Liver (tissue), 3 donors: ENCODE measurements around the gene NLRP6.
"Not testable (repeated sequence)": the region's sequence is repeated elsewhere in the genome, so short reads cannot be mapped to it uniquely, and the experiment has no call there.

Source experiments
- CTCF ChIP-seq: fragments of 150-350 bp; IDR thresholded peaks from 2 replicates; pipeline ENCODE4 v1.5.1; 2017; ENCODE audit warnings: improper control_type of control experiment, low read depth, low read length; ENCODE audit not compliant: missing input control
- EGR1 ChIP-seq, 2 donors: IDR thresholded peaks; 2 replicates each; pipeline ENCODE4 v1.6.1; 2016 to 2018; ENCODE audit warnings: antibody characterized with exemption in 2 of 2, low read depth in 2 of 2
- FOXA1 ChIP-seq: IDR thresholded peaks from 2 replicates; pipeline ENCODE4 v1.6.1; 2016; ENCODE audit warnings: antibody characterized with exemption
- GABPA ChIP-seq, 2 donors: IDR thresholded peaks in 1 of 2; conservative IDR thresholded peaks in 1 of 2; 2 replicates each; pipeline ENCODE4 v1.6.1; 2016; ENCODE audit warnings: antibody characterized with exemption in 2 of 2, mild to moderate bottlenecking in 1 of 2, moderate library complexity in 1 of 2
- HNF4A ChIP-seq, 2 donors: conservative IDR thresholded peaks; 2 replicates each; pipeline ENCODE4 v1.6.1; 2016; ENCODE audit warnings: antibody characterized with exemption in 2 of 2, mild to moderate bottlenecking in 2 of 2
- JUND ChIP-seq, 2 donors: IDR thresholded peaks; 2 replicates each; pipeline ENCODE4 v1.6.1; 2016; ENCODE audit warnings: antibody characterized with exemption in 2 of 2
- RAD21 ChIP-seq, 2 donors: IDR thresholded peaks; 2 replicates each; pipeline ENCODE4 v1.6.1; 2016; ENCODE audit warnings: antibody characterized with exemption in 2 of 2, mild to moderate bottlenecking in 2 of 2
- REST ChIP-seq: IDR thresholded peaks from 2 replicates; pipeline ENCODE4 v1.6.1; 2016; ENCODE audit warnings: antibody characterized with exemption, mild to moderate bottlenecking
- SP1 ChIP-seq: IDR thresholded peaks from 2 replicates; pipeline ENCODE4 v1.6.1; 2018; ENCODE audit warnings: antibody characterized with exemption, mild to moderate bottlenecking
- TAF1 ChIP-seq: conservative IDR thresholded peaks from 2 replicates; pipeline ENCODE4 v1.6.1; 2016; ENCODE audit warnings: antibody characterized with exemption, mild to moderate bottlenecking
- YY1 ChIP-seq: IDR thresholded peaks from 2 replicates; pipeline ENCODE4 v1.6.1; 2016; ENCODE audit warnings: antibody characterized with exemption, mild to moderate bottlenecking
- ZBTB33 ChIP-seq: IDR thresholded peaks from 2 replicates; pipeline ENCODE4 v1.6.1; 2016; ENCODE audit warnings: antibody characterized with exemption
- donor health status: healthy.
- donor health status: healthy.

GRCh38 chr11:311013-311748, 33.0 kb downstream of the NLRP6 start:
- TF ChIP-seq CTCF; REST; GABPA (IDR thresholded peaks at IDR 0.05 in 1 of 2, conservative IDR thresholded peaks at IDR 0.05 in 1 of 2); RAD21 (IDR thresholded peaks at IDR 0.05); ZBTB33; TAF1; EGR1 (IDR thresholded peaks at IDR 0.05; ENCODE audit: low read depth in 2 of 2); YY1; FOXA1; HNF4A (conservative IDR thresholded peaks at IDR 0.05); SP1; JUND (IDR thresholded peaks at IDR 0.05): not testable (repeated sequence)
